Measurements from ENCODE around the gene MLN. TPM values are rescaled to one million over a fixed set of nuclear protein-coding genes. Genes with fewer than 3 reads are reported as not detected.

Gene MLN
- total RNA-seq, 1 experiment from 2014 or later, result not detected

DNA sequence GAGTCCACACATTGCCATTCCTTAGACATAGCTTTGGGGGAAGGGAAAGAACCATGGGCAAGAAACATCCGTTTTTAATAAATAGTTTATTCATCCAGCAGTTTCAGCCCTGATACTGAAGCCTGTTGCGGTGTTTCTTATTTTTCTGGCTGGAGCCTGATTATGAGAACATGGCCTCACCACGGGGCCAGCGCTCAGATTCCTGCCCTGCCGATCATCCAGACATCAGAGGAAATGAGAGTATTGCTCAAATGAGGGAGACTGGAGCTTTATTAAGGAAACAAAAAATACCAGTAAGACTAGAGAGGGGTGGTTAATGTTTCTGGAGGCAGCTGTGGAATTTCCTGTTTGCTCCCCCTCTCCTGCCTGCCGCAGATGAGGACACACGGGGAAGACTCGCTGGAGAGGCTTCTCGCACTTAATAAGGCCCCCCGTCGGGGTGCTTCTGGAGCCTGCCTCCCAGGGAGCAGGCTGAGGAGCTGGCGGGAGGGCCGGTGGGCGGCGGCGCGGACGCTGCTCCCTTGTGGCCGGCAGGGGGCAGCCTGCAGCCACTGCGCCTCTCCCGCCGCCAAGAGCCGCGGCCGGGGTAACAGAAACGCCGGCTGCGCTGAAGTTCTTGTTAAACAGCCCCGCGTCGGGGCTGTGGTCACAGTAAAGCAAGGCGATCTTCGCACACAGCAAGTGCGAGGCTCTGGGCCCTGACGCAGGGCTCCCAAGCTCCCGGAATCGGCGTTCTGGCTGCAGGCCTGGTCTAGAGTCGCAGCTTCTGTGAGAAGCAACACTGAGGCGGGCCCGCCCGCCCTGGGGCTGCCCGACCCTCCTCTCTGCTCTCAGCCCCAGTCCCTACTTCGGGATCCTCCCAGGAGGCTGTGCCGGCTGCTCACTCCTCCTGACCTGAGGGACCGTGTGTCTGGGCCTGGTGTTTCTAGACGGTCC is 32.4 kb downstream of the MLN start:
- no peak overlapping the region for H2AK5ac ChIP-seq (ENCODE audit: insufficient read length, low read length)
- H2BK15ac ChIP-seq (ENCODE audit: low read depth, low read length), result no peak overlapping the region
- H3T11ph ChIP-seq (ENCODE audit: low read length), result no peak overlapping the region
- no peaks in the 10 kb centered on the region for H3K23me2 ChIP-seq (ENCODE audit: insufficient read length, low read depth, low read length, poor library complexity, severe bottlenecking)
- no peak overlapping the region for H4K8ac ChIP-seq (replicated peaks; ENCODE audit: insufficient read length, low read depth, low read length)
- H3K27me3 Mint-ChIP-seq (ENCODE audit: low read depth), result peaks cover 7% of the 10 kb centered on the region
- no peak overlapping the region for H4K91ac ChIP-seq (ENCODE audit: insufficient read length, low read depth, low read length)
- H2BK120ac ChIP-seq (ENCODE audit: low read depth, low read length, poor library complexity, severe bottlenecking), result no peak overlapping the region
- H3K9me3 Mint-ChIP-seq, result peaks cover 0 to 3% of the 10 kb centered on the region in 2 experiments; a peak in 2 of 5 replicates
- H3K27me3 ChIP-seq (ENCODE audit: insufficient read depth, low read length), result no peaks in the 10 kb centered on the region
- no peak overlapping the region for H3K56ac ChIP-seq (ENCODE audit: insufficient read length, low read depth, low read length)
- H3K4me3 Mint-ChIP-seq, result peak overlapping the region in 1 of 2 experiments; percentile 49; a peak in 1 of 5 replicates
- H4K20me1 ChIP-seq (ENCODE audit: control insufficient read depth, insufficient read depth, insufficient read length), result no peaks in the 10 kb centered on the region
- H3K4ac ChIP-seq (ENCODE audit: low read depth, low read length), result no peak overlapping the region
- H2BK12ac ChIP-seq (ENCODE audit: insufficient read length, low read depth, low read length), result no peak overlapping the region
- peaks cover 10% of the 10 kb centered on the region for H3K4me1 ChIP-seq (ENCODE audit: insufficient read depth, low read length)
- H3K36me3 Mint-ChIP-seq (ENCODE audit: insufficient read depth in 1 of 3, low read depth in 3 of 3), result peaks cover 15 to 43% (median 41%) of the 10 kb centered on the region in 3 experiments
- no peak overlapping the region for H4K5ac ChIP-seq (ENCODE audit: insufficient read length, low read depth, low read length)
- H3K4me1 Mint-ChIP-seq, result peaks cover 42 to 43% of the 10 kb centered on the region in 2 experiments
- no peaks in the 10 kb centered on the region for H3K79me2 ChIP-seq (ENCODE audit: insufficient read depth, low read length)
- H3K27ac Mint-ChIP-seq, result peak overlapping the region in 2 of 3 experiments; percentile 46 to 76; a peak in 4 of 7 replicates
- TF ChIP-seq, protein P1, sequence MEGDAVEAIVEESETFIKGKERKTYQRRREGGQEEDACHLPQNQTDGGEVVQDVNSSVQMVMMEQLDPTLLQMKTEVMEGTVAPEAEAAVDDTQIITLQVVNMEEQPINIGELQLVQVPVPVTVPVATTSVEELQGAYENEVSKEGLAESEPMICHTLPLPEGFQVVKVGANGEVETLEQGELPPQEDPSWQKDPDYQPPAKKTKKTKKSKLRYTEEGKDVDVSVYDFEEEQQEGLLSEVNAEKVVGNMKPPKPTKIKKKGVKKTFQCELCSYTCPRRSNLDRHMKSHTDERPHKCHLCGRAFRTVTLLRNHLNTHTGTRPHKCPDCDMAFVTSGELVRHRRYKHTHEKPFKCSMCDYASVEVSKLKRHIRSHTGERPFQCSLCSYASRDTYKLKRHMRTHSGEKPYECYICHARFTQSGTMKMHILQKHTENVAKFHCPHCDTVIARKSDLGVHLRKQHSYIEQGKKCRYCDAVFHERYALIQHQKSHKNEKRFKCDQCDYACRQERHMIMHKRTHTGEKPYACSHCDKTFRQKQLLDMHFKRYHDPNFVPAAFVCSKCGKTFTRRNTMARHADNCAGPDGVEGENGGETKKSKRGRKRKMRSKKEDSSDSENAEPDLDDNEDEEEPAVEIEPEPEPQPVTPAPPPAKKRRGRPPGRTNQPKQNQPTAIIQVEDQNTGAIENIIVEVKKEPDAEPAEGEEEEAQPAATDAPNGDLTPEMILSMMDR (conservative IDR thresholded peaks at IDR 0.05), result peak; percentile 99
- H3K23ac ChIP-seq (ENCODE audit: insufficient read length, low read depth, low read length), result no peak overlapping the region
- no peak overlapping the region for H3K4me2 ChIP-seq (ENCODE audit: insufficient read depth, insufficient read length, low read length)
- H3K9me3 ChIP-seq (ENCODE audit: control insufficient read depth, low read depth, low read length), result no peaks in the 10 kb centered on the region
- H2BK20ac ChIP-seq (ENCODE audit: low read depth, low read length, poor library complexity, severe bottlenecking), result no peak overlapping the region
- WGBS (ENCODE audit: extremely low coverage, insufficient read length, low lambda C conversion rate), result no CpG with 5 or more reads among the region's 47 CpGs
- peak; percentile 92 for DNase-seq
- H2BK5ac ChIP-seq (ENCODE audit: insufficient read length, low read length), result no peak overlapping the region
- H3K9ac ChIP-seq (ENCODE audit: extremely low read depth, insufficient read length, low read length), result no peak overlapping the region
- no peak overlapping the region for H3K27ac ChIP-seq (ENCODE audit: insufficient read length, low read depth, low read length)
- no peaks in the 10 kb centered on the region for H3K79me1 ChIP-seq (ENCODE audit: insufficient read depth, low read depth, low read length, poor library complexity, severe bottlenecking)
- H3K18ac ChIP-seq (ENCODE audit: insufficient read length, low read depth, low read length), result no peak overlapping the region
- peak overlapping the region; percentile 57; the same call in 1 of the 2 replicates for H3K14ac ChIP-seq (ENCODE audit: insufficient read depth, low read length)
- no peak overlapping the region for H2AFZ ChIP-seq (ENCODE audit: low read length)

All from H9 (cell line).